Tibial nerve (tissue), 4 donors: ENCODE data around the gene CTSS. TPM values are rescaled to one million over a fixed set of nuclear protein-coding genes. Genes with fewer than 3 reads are reported as not detected.
"Not testable (repeated sequence)": the region's sequence is repeated elsewhere in the genome, so short reads cannot be mapped to it uniquely, and the experiment has no call there.

Experiments used
- DNase-seq, 2 donors: peaks; one replicate each; pipeline ENCODE4 v3.0.0-alpha.2; 2019; ENCODE audit warnings: low spot score in 2 of 2
- H3K27ac ChIP-seq, 4 donors: fragments of 200-600 bp; sonication (generic) in 3 of 4; one replicate each; pipeline ENCODE4 v1.5.1; 2017 to 2019; ENCODE audit warnings: mild to moderate bottlenecking in 1 of 4
- H3K27me3 ChIP-seq, 2 donors: fragments of 200-600 bp; sonication (generic) in 1 of 2; one replicate each; pipeline versions ENCODE4 v1.5.1 to v1.6.0; 2017 to 2019
- H3K36me3 ChIP-seq, 3 donors: fragments of 200-600 bp; sonication (generic); one replicate each; pipeline ENCODE4 v1.5.1; 2018 to 2019
- H3K4me1 ChIP-seq, 4 donors: fragments of 200-600 bp; sonication (generic) in 3 of 4; one replicate each; pipeline ENCODE4 v1.5.1; 2017 to 2019
- H3K4me3 ChIP-seq, 4 donors: fragments of 200-600 bp; sonication (generic) in 3 of 4; one replicate each; pipeline ENCODE4 v1.5.1; 2017 to 2019; ENCODE audit warnings: mild to moderate bottlenecking in 1 of 4, moderate library complexity in 1 of 4
- H3K9me3 ChIP-seq, 4 donors: fragments of 200-600 bp; sonication (generic) in 3 of 4; one replicate each; pipeline ENCODE4 v1.5.1; 2017 to 2019
- EP300 ChIP-seq, 2 donors: sonication (generic); formaldehyde crosslinking; IDR thresholded peaks; one replicate each; pipeline ENCODE4 v1.6.1; 2017; ENCODE audit warnings: antibody characterized with exemption in 2 of 2, mild to moderate bottlenecking in 1 of 2
- POLR2A ChIP-seq, 2 donors: fragments of 450-650 bp; IDR thresholded peaks; one replicate each; pipeline ENCODE4 v1.6.1; 2017; ENCODE audit warnings: antibody characterized with exemption in 2 of 2, mild to moderate bottlenecking in 2 of 2, moderate library complexity in 2 of 2
- WGBS, 2 donors: methylation state at CpG; one replicate each; pipeline ENCODE4 v1.1.5; 2018; 5-methylcytosine and 5-hydroxymethylcytosine counted together
- total RNA-seq, 4 donors: library from RNA; depleted of rRNA; stranded (reverse); fragments of >200 nt; gene quantifications; one replicate each; pipeline ENCODE4 v1.1.0, GENCODE V29; 2016
- TF ChIP-seq, protein P1 (sequence below), 5 experiments: fragments of 200-600 bp in 3 of 5; fragments of 450-650 bp in 2 of 5; sonication (generic) in 3 of 5; IDR thresholded peaks; one replicate each; pipeline ENCODE4 v1.5.1; 2016 to 2019; ENCODE audit warnings: antibody characterized with exemption in 5 of 5, mild to moderate bottlenecking in 3 of 5, moderate library complexity in 2 of 5

The CTSS gene
- total RNA-seq, 4 donors from 2014 or later: 29.7 to 57.7 (median 41.3) TPM

DNA sequence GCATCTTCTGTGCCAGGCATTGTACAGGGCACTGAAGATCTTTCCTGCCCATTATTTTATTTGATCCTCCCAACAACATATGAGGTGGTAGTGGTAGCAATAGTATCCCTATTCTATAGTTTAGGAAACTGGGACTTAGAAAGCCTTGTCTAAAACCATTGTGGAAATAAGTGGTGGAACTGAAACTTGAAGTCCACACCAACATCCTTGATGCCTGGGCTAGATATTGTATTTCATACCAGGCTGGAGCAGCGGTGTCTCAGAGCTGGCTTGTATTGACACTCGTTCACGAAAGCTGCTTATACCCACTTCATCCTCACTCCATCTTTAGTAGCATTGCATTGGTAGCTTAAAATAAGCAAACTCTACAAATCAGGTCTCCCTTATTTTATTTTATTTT, 9.7 kb upstream of the CTSS start:
- no peak for DNase-seq
- Histone ChIP-seq H3K9me3 (no peaks in the 10 kb centered on the region), H3K4me1 (no peaks in the 10 kb centered on the region), H3K27me3 (no peaks in the 10 kb centered on the region), H3K4me3 (no peak overlapping the region), H3K27ac (no peak overlapping the region), H3K36me3 (no peaks in the 10 kb centered on the region)
- WGBS, 2 donors: 84 to 86% methylated on average over 3 of the region's 3 CpGs
- no peak for TF ChIP-seq EP300 (IDR thresholded peaks at IDR 0.05)
- TF ChIP-seq, protein P1, sequence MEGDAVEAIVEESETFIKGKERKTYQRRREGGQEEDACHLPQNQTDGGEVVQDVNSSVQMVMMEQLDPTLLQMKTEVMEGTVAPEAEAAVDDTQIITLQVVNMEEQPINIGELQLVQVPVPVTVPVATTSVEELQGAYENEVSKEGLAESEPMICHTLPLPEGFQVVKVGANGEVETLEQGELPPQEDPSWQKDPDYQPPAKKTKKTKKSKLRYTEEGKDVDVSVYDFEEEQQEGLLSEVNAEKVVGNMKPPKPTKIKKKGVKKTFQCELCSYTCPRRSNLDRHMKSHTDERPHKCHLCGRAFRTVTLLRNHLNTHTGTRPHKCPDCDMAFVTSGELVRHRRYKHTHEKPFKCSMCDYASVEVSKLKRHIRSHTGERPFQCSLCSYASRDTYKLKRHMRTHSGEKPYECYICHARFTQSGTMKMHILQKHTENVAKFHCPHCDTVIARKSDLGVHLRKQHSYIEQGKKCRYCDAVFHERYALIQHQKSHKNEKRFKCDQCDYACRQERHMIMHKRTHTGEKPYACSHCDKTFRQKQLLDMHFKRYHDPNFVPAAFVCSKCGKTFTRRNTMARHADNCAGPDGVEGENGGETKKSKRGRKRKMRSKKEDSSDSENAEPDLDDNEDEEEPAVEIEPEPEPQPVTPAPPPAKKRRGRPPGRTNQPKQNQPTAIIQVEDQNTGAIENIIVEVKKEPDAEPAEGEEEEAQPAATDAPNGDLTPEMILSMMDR (IDR thresholded peaks at IDR 0.05): no peak
- TF ChIP-seq POLR2A (IDR thresholded peaks at IDR 0.05): no peak

DNA sequence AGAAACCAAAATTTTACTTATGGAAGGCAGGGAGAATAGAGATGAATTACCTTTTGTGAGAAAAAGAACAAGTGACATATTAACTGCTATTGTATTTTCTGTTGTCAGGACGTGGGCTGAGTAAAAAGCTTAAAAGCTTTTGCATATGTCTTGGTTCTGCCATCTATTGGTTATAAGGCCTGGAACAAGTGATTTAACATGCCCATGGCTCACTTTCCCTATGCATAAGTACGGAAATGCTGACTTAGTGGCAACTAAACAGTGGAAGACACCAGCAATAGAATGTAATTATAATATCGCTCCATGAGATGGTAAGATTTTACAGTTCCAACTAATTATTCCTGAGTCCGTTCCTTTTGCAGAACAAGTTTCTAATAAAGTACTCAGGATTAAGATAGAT, 6.7 kb upstream of the CTSS start:
- DNase-seq: no peak
- Histone ChIP-seq H3K36me3 (no peaks in the 10 kb centered on the region), H3K27ac (no peak overlapping the region), H3K4me1 (no peaks in the 10 kb centered on the region), H3K4me3 (no peak overlapping the region), H3K9me3 (no peaks in the 10 kb centered on the region), H3K27me3 (no peaks in the 10 kb centered on the region)
- WGBS, 2 donors: 69% methylated on average over 4 of the region's 4 CpGs
- TF ChIP-seq POLR2A (IDR thresholded peaks at IDR 0.05) (no peak), EP300 (IDR thresholded peaks at IDR 0.05) (no peak)
- TF ChIP-seq, protein P1 (IDR thresholded peaks at IDR 0.05): no peak

DNA sequence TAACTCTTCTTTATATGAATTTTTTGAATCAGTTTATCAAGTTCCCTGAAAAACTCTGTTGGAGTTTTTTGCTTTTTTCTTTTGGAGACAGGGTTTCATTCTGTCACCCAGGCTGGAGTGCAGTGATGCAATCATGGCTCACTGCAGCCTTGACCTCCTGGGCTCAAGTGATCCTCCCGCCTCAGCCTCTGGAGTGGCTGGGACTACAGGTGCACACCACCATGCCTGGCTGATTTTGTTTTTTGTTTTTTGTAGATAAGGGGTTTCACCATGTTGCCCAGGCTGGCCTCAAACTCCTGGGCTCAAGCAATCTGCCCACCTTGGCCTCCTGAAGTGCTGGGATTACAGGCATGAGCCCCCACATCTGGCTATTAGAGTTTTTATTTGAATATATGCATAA, 2.1 kb upstream of the CTSS start:
- DNase-seq, H3K4me3 ChIP-seq, H3K27me3 ChIP-seq, H3K36me3 ChIP-seq, H3K27ac ChIP-seq, H3K9me3 ChIP-seq: not testable (repeated sequence)
- WGBS, 2 donors: 88 to 93% methylated on average over 1 of the region's 1 CpG
- peaks cover 0 to 18% (median 4%) of the 10 kb centered on the region in 4 donors for H3K4me1 ChIP-seq

DNA sequence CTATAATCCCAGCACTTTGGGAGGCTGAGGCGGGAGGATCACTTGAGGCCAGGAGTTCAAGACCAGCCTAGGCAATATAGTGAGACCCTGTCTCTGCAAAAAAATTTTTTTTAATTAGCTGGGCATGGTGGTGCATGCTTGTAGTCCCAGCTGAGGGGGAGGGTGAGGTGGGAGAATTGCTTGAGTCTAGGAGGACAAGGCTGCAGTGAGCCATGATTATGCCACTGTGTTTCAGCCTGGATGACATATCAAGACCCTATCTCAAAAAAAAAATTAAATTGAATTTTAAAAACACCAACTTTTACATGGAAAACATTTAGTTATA, 361 bp upstream of the CTSS start:
- not testable (repeated sequence) for DNase-seq, H3K9me3 ChIP-seq, H3K27me3 ChIP-seq, H3K36me3 ChIP-seq
- Histone ChIP-seq H3K27ac (peak overlapping the region in 3 of 4 donors; percentile 77 to 79 (median 79)), H3K4me3 (peak overlapping the region in 2 of 4 donors; percentile 44 to 47), H3K4me1 (peaks cover 0 to 18% (median 4%) of the 10 kb centered on the region in 4 donors)
- WGBS, 2 donors: 64 to 76% methylated on average over 1 of the region's 1 CpG

DNA sequence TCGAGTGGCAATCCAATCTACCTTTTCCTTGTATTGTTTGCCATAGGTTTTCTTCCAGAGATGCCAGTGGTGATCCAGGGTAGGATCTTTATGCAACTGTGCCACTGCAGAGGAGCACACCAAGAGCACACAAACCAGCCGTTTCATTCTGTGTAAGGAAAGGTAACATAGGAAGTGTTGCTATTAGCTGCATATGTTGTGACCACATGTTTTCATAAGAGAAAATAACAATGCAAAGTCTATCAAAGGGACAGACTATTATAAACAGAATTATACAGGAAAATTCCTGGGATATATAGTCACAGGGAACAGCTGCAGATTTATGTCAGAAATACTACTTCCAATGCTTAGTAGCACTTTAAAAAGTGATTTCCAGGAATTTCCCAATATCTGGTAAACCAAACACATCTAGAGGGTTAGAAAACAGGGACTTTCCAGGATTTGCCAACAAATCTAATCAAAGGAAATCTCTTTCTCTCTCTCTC, 919 bp downstream of the CTSS start:
- Histone ChIP-seq H3K27ac (peak overlapping the region in 3 of 4 donors; percentile 77 to 79 (median 79)), H3K36me3 (no peaks in the 10 kb centered on the region), H3K9me3 (peaks cover 0 to 5% (median 0%) of the 10 kb centered on the region in 4 donors), H3K4me1 (peaks cover 0 to 18% (median 4%) of the 10 kb centered on the region in 4 donors), H3K4me3 (peak overlapping the region in 2 of 4 donors; percentile 44 to 47), H3K27me3 (no peaks in the 10 kb centered on the region)
- TF ChIP-seq, protein P1 (IDR thresholded peaks at IDR 0.05): no peak
- TF ChIP-seq EP300 (IDR thresholded peaks at IDR 0.05) (no peak), POLR2A (IDR thresholded peaks at IDR 0.05) (no peak)
- WGBS, 2 donors: 40 to 44% methylated on average over 2 of the region's 2 CpGs
- DNase-seq: no peak

DNA sequence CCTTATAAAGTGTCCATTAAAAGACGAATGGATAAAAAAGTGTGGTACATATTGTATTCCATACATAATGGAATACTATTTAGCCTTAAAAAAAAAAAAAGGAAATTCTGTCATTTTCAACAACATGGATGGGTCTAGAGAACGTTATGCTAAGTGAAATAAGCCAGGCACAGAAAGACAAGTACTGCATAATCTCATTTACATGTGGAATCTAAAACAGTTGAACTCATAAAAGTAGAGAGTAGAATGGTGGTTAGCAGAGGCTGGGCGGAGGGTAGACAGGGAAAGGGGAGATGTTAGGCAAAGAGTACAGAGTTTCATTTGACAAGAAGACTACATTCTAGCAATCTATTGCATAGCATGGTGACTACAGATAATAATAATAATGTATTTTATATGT, 2.6 kb downstream of the CTSS start:
- no peak overlapping the region for H3K27ac ChIP-seq
- no peak for DNase-seq
- no peak for TF ChIP-seq EP300 (IDR thresholded peaks at IDR 0.05)
- no peak for TF ChIP-seq POLR2A (IDR thresholded peaks at IDR 0.05)
- TF ChIP-seq, protein P1 (IDR thresholded peaks at IDR 0.05): no peak

More for the DNA sequence above, 2.6 kb downstream of the CTSS start:
- peaks cover 0 to 5% (median 0%) of the 10 kb centered on the region in 4 donors for H3K9me3 ChIP-seq
- no peaks in the 10 kb centered on the region for H3K27me3 ChIP-seq
- WGBS, 2 donors: 86 to 90% methylated on average over 3 of the region's 3 CpGs
- no peak overlapping the region for H3K4me3 ChIP-seq
- H3K36me3 ChIP-seq: no peaks in the 10 kb centered on the region
- H3K4me1 ChIP-seq: peaks cover 0 to 18% (median 4%) of the 10 kb centered on the region in 4 donors
